IMR-90 (cell line): Measurements from ENCODE around the gene GOLGA6A. TPM values are rescaled to one million over a fixed set of nuclear protein-coding genes. Genes with fewer than 3 reads are reported as not detected.
A peak's percentile ranks its signal among the peaks of the same experiment; 100 is the strongest.

Experiments used
- ATAC-seq: fragments of 200-7000 bp; cut with Tn5 transposase; 2 replicates; pipeline ENCODE4 v1.9.1; 2020; ENCODE audit warnings: low read depth, mild to moderate bottlenecking, moderate library complexity
- BruUV-seq: library from RNA; stranded (reverse); fragments of 400-500 nt; replicated peaks from 2 replicates; lab custom pipeline; 2021; lab: Mats Ljungman, UMichigan
- CTCF ChIA-PET: fragments of 300-600 bp; formaldehyde crosslinking; extraction: SDS; loops from one replicate; lab custom pipeline; 2021; ENCODE audit warnings: antibody characterized with exemption; lab: Yijun Ruan, JAX
- POLR2A ChIA-PET: fragments of 300-600 bp; sonication (Branson Sonifier 250); formaldehyde crosslinking; loops from one replicate; lab custom pipeline; 2022; ENCODE audit warnings: antibody characterized with exemption; ENCODE audit not compliant: unreplicated experiment; lab: Charles Lee
- DNase-seq: peaks from one replicate; pipeline ENCODE4 v3.0.0; 2013
- H2AFZ ChIP-seq: replicated peaks from 2 replicates; pipeline ENCODE3; 2013; ENCODE audit warnings: low read length, mild to moderate bottlenecking; ENCODE audit not compliant: poor library complexity
- H2AK5ac ChIP-seq: 2 replicates; pipeline ENCODE4 v1.6.1; 2013; ENCODE audit warnings: low read depth, low read length, inconsistent platforms
- H2AK9ac ChIP-seq: replicated peaks from 2 replicates; pipeline ENCODE3; 2013; ENCODE audit warnings: mild to moderate bottlenecking, low read depth, low read length, moderate library complexity; ENCODE audit not compliant: poor library complexity
- H2BK120ac ChIP-seq: 2 replicates; pipeline ENCODE4 v1.6.1; 2013; ENCODE audit warnings: low read depth, low read length, inconsistent platforms
- H2BK15ac ChIP-seq: 3 replicates; pipeline ENCODE4 v1.6.1; 2013; ENCODE audit warnings: low read depth, low read length, inconsistent platforms
- H2BK20ac ChIP-seq: 2 replicates; pipeline ENCODE4 v1.6.1; 2013; ENCODE audit warnings: low read depth, mild to moderate bottlenecking, inconsistent platforms, low read length, moderate library complexity
- H2BK5ac ChIP-seq: 2 replicates; pipeline ENCODE4 v1.6.1; 2013; ENCODE audit warnings: mild to moderate bottlenecking, low read depth, low read length, inconsistent platforms; ENCODE audit not compliant: poor library complexity, severe bottlenecking
- H3K14ac ChIP-seq: replicated peaks from 2 replicates; pipeline ENCODE4 v1.6.1; 2013; ENCODE audit warnings: low read depth, low read length, inconsistent platforms
- H3K18ac ChIP-seq: 2 replicates; pipeline ENCODE4 v1.6.1; 2013; ENCODE audit warnings: low read depth, low read length, control low read depth
- H3K23ac ChIP-seq: 2 replicates; pipeline ENCODE4 v1.6.1; 2013; ENCODE audit warnings: low read depth, low read length, inconsistent platforms
- H3K27ac ChIP-seq: 2 replicates; pipeline ENCODE4 v1.5.1; 2013; ENCODE audit warnings: mild to moderate bottlenecking, control low read depth, low read length; ENCODE audit not compliant: insufficient read depth
- H3K27me3 ChIP-seq: 2 replicates; pipeline ENCODE4 v1.6.1; 2013; ENCODE audit warnings: low read length; ENCODE audit not compliant: control insufficient read depth, insufficient read depth
- H3K36me3 ChIP-seq: 2 replicates; pipeline ENCODE4 v1.6.1; 2013; ENCODE audit warnings: low read length, mixed read lengths; ENCODE audit not compliant: control insufficient read depth, insufficient read depth
- H3K4ac ChIP-seq: 2 replicates; pipeline ENCODE4 v1.6.1; 2013; ENCODE audit warnings: low read depth, low read length, inconsistent platforms
- H3K4me1 ChIP-seq: 2 replicates; pipeline ENCODE4 v1.6.1; 2013; ENCODE audit warnings: low read length, mixed read lengths; ENCODE audit not compliant: control insufficient read depth, insufficient read depth
- H3K4me2 ChIP-seq: 2 replicates; pipeline ENCODE4 v1.6.1; 2013; ENCODE audit warnings: low read depth, mild to moderate bottlenecking, control low read depth, low read length, moderate library complexity
- H3K4me3 ChIP-seq: 2 replicates; pipeline ENCODE4 v1.5.1; 2013; ENCODE audit warnings: low read depth, mild to moderate bottlenecking, control low read depth, low read length, moderate library complexity; ENCODE audit not compliant: insufficient read depth
- H3K56ac ChIP-seq: 2 replicates; pipeline ENCODE4 v1.6.1; 2013; ENCODE audit warnings: low read length, inconsistent platforms; ENCODE audit not compliant: insufficient read depth; ENCODE audit errors: extremely low read depth
- H3K79me1 ChIP-seq, 2 experiments: 2 replicates each; pipeline ENCODE4 v1.6.1; 2013; ENCODE audit warnings: low read length in 2 of 2, inconsistent platforms in 1 of 2, low read depth in 1 of 2
- H3K9ac ChIP-seq: 2 replicates; pipeline ENCODE4 v1.6.1; 2013; ENCODE audit warnings: low read depth, low read length, control low read depth
- H3K9me1 ChIP-seq: 2 replicates; pipeline ENCODE4 v1.6.1; 2013; ENCODE audit warnings: low read length, inconsistent platforms; ENCODE audit not compliant: insufficient read depth
- H3K9me3 ChIP-seq: 2 replicates; pipeline ENCODE4 v1.6.1; 2013; ENCODE audit warnings: low read length; ENCODE audit not compliant: control insufficient read depth, insufficient read depth
- H4K20me1 ChIP-seq: 2 replicates; pipeline ENCODE4 v1.6.1; 2013; ENCODE audit warnings: low read length, inconsistent platforms; ENCODE audit not compliant: insufficient read depth
- H4K5ac ChIP-seq: 2 replicates; pipeline ENCODE4 v1.6.1; 2013; ENCODE audit warnings: mild to moderate bottlenecking, low read depth, low read length, control low read depth
- H4K8ac ChIP-seq, 2 experiments: 2 replicates each; pipeline ENCODE4 v1.6.1; 2013; ENCODE audit warnings: low read depth in 2 of 2, low read length in 2 of 2, control low read depth in 1 of 2, inconsistent platforms in 1 of 2
- H4K91ac ChIP-seq: 2 replicates; pipeline ENCODE4 v1.6.1; 2013; ENCODE audit warnings: low read depth, low read length, inconsistent platforms; ENCODE audit not compliant: insufficient read depth
- BHLHE40 ChIP-seq: fragments of 150-350 bp; IDR thresholded peaks from 2 replicates; pipeline ENCODE4 v1.6.1; 2016; ENCODE audit warnings: mild to moderate bottlenecking, low read depth, low read length
- CEBPB ChIP-seq: IDR thresholded peaks from 2 replicates; pipeline ENCODE4 v1.6.1; 2012; ENCODE audit warnings: low read depth, low read length, improper control_type of control experiment
- CHD1 ChIP-seq: IDR thresholded peaks from 2 replicates; pipeline ENCODE4 v1.6.1; 2012; ENCODE audit warnings: low read depth, low read length, improper control_type of control experiment
- FOS ChIP-seq: fragments of 150-350 bp; IDR thresholded peaks from 2 replicates; pipeline ENCODE4 v1.6.1; 2016; ENCODE audit warnings: low read depth, low read length
- MAFK ChIP-seq: IDR thresholded peaks from 2 replicates; pipeline ENCODE4 v1.6.1; 2012; ENCODE audit warnings: low read depth, low read length, improper control_type of control experiment
- MAZ ChIP-seq: IDR thresholded peaks from 2 replicates; pipeline ENCODE4 v1.6.1; 2012; ENCODE audit warnings: low read depth, mild to moderate bottlenecking, low read length, improper control_type of control experiment, moderate library complexity, borderline replicate concordance
- MXI1 ChIP-seq: IDR thresholded peaks from 2 replicates; pipeline ENCODE4 v1.6.1; 2012; ENCODE audit warnings: low read depth, mild to moderate bottlenecking, low read length, moderate library complexity, borderline replicate concordance
- NFE2L2 ChIP-seq: fragments of 150-350 bp; IDR thresholded peaks from 2 replicates; pipeline ENCODE4 v1.6.1; 2016; ENCODE audit warnings: low read depth, mild to moderate bottlenecking, low read length
- POLR2A ChIP-seq: IDR thresholded peaks from 2 replicates; pipeline ENCODE4 v1.6.1; 2012; ENCODE audit warnings: mild to moderate bottlenecking, low read depth, low read length
- RAD21 ChIP-seq: IDR thresholded peaks from 2 replicates; pipeline ENCODE4 v1.6.1; 2012; ENCODE audit warnings: low read length, improper control_type of control experiment
- RCOR1 ChIP-seq: IDR thresholded peaks from 2 replicates; pipeline ENCODE4 v1.6.1; 2012; ENCODE audit warnings: mild to moderate bottlenecking, low read length, improper control_type of control experiment; ENCODE audit not compliant: insufficient replicate concordance
- RFX5 ChIP-seq: IDR thresholded peaks from 2 replicates; pipeline ENCODE4 v1.8.0; 2012; ENCODE audit warnings: low read depth, mild to moderate bottlenecking, low read length, moderate library complexity
- SMC3 ChIP-seq: fragments of 150-350 bp; IDR thresholded peaks from 2 replicates; pipeline ENCODE4 v1.6.1; 2016; ENCODE audit warnings: low read depth, mild to moderate bottlenecking, antibody characterized with exemption, low read length, moderate library complexity
- WGBS, 2 experiments: methylation state at CpG; one replicate each; pipeline versions ENCODE4 v1.1.5 to v1.1.7; 2013; ENCODE audit warnings: missing lambda C conversion rate in 2 of 2; ENCODE audit not compliant: insufficient read length in 1 of 2; ENCODE audit errors: extremely low coverage in 2 of 2; 5-methylcytosine and 5-hydroxymethylcytosine counted together
- dilution Hi-C: fragments of 300-500 bp; cut with HindIII; formaldehyde crosslinking; loops from one replicate; pipeline ENCODE4 v1.14.3; 2018; ENCODE audit warnings: low sequenced_read_pairs; ENCODE audit not compliant: unreplicated experiment
- in situ Hi-C: fragments of 300-500 bp; cut with MboI; formaldehyde crosslinking; loops from 3 replicates; pipeline ENCODE4 v1.14.3; 2019; ENCODE audit warnings: low sequenced_read_pairs, inconsistent platforms, mixed read lengths
- intact Hi-C: fragments of 100-400 bp; cut with micrococcal nuclease; formaldehyde crosslinking; loops from 2 replicates; pipeline ENCODE4 v1.10.0; 2022
- polyA plus RNA-seq, 3 experiments: library from polyadenylated mRNA; depleted of rRNA; stranded (reverse); fragments of >200 nt; gene quantifications; 2 replicates each; pipeline ENCODE4 v1.2.3, GENCODE V29; 2012; ENCODE audit warnings: low replicate concordance in 1 of 3
- total RNA-seq: library from RNA; depleted of rRNA; stranded (reverse); fragments of >200 nt; gene quantifications from 2 replicates; pipeline ENCODE4 v1.2.3, GENCODE V29; 2012
- TF ChIP-seq, protein P1 (sequence below): fragments of 150-350 bp; IDR thresholded peaks from 2 replicates; pipeline ENCODE4 v1.6.1; 2016; ENCODE audit warnings: low read depth, mild to moderate bottlenecking, low read length, moderate library complexity, borderline replicate concordance
- TF ChIP-seq, protein P2 (sequence below): conservative IDR thresholded peaks from 2 replicates; pipeline ENCODE4 v1.5.1; 2012; ENCODE audit warnings: mild to moderate bottlenecking, low read depth, low read length, improper control_type of control experiment
- TF ChIP-seq, protein P3 (sequence below): fragments of 150-350 bp; IDR thresholded peaks from 2 replicates; pipeline ENCODE4 v1.6.1; 2017; ENCODE audit warnings: mild to moderate bottlenecking, antibody characterized with exemption, low read length, low read depth

Gene GOLGA6A
- total and polyA plus RNA-seq, 2 of the 4 experiments (the other 2 are of a cell fraction), result not detected

DNA sequence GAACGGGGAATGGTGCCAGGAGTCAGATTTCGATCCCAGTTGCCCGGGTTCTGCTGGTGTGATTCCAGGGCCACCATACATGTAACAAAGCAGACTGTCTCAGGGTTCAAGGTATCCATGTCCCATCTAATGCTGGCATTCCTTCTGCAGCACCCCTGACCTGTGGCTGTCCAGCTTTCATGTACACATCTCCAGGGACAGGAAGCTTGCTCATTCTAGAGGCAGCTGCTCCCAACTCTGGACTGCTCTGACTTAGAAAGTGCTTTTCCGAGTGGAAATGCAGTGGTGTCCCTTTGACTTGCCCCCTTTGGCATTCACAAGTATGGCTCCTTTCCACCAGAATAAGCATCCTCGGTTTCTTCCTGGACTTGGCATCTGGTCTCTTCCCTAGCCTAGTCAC lies 56.9 kb downstream of the GOLGA6A start:
- H2AFZ ChIP-seq, result peak overlapping the region; percentile 57
- BruUV-seq, result no TSS peak
- DNase-seq (peak; percentile 61), ATAC-seq (peak; percentile 92)
- peaks cover 26% of the 10 kb centered on the region for H3K9me1 ChIP-seq
- H2BK5ac ChIP-seq, result peak overlapping the region; percentile 84
- peak overlapping the region; percentile 27; the same call in 1 of the 3 replicates for H2BK15ac ChIP-seq
- H3K27ac ChIP-seq, result peak overlapping the region; percentile 28; the same call in 1 of the 2 replicates
- H3K4ac ChIP-seq, result peak overlapping the region; percentile 66
- no peak overlapping the region for H4K5ac ChIP-seq
- no peak overlapping the region; the same call in 1 of the 2 replicates for H3K18ac ChIP-seq
- peak overlapping the region; percentile 18 to 73; a peak in 3 of 4 replicates for H4K8ac ChIP-seq
- intact Hi-C loops, result loop anchor here (5.0 kb wide), 1 partner anchor 33 kb away; the partner anchor contains the start of genes PML and STOML1
- H3K14ac ChIP-seq, result peak overlapping the region; percentile 86
- no peaks in the 10 kb centered on the region for H3K9me3 ChIP-seq
- peaks cover 23 to 69% of the 10 kb centered on the region in 2 experiments for H3K79me1 ChIP-seq
- H3K4me1 ChIP-seq, result peaks cover 14% of the 10 kb centered on the region
- peak overlapping the region; percentile 91 for H2AK9ac ChIP-seq
- H3K23ac ChIP-seq, result peak overlapping the region; percentile 80; the same call in 1 of the 2 replicates
- H3K4me3 ChIP-seq, result no peak overlapping the region
- no peak overlapping the region for H3K9ac ChIP-seq
- in situ Hi-C loops, result no loop called here
- H3K36me3 ChIP-seq, result peaks cover 37% of the 10 kb centered on the region
- H3K56ac ChIP-seq, result no peak overlapping the region
- no peak for TF ChIP-seq RCOR1
- TF ChIP-seq NFE2L2, result no peak
- TF ChIP-seq MAZ, result no peak
- TF ChIP-seq POLR2A, result no peak
- TF ChIP-seq MXI1, result no peak
- no peak for TF ChIP-seq FOS
- TF ChIP-seq RFX5, result no peak
- no peak for TF ChIP-seq CHD1
- TF ChIP-seq RAD21, result no peak
- no peak for TF ChIP-seq MAFK
- TF ChIP-seq, protein P1, sequence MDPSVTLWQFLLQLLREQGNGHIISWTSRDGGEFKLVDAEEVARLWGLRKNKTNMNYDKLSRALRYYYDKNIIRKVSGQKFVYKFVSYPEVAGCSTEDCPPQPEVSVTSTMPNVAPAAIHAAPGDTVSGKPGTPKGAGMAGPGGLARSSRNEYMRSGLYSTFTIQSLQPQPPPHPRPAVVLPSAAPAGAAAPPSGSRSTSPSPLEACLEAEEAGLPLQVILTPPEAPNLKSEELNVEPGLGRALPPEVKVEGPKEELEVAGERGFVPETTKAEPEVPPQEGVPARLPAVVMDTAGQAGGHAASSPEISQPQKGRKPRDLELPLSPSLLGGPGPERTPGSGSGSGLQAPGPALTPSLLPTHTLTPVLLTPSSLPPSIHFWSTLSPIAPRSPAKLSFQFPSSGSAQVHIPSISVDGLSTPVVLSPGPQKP, result no peak
- TF ChIP-seq BHLHE40, result no peak
- TF ChIP-seq, protein P2, sequence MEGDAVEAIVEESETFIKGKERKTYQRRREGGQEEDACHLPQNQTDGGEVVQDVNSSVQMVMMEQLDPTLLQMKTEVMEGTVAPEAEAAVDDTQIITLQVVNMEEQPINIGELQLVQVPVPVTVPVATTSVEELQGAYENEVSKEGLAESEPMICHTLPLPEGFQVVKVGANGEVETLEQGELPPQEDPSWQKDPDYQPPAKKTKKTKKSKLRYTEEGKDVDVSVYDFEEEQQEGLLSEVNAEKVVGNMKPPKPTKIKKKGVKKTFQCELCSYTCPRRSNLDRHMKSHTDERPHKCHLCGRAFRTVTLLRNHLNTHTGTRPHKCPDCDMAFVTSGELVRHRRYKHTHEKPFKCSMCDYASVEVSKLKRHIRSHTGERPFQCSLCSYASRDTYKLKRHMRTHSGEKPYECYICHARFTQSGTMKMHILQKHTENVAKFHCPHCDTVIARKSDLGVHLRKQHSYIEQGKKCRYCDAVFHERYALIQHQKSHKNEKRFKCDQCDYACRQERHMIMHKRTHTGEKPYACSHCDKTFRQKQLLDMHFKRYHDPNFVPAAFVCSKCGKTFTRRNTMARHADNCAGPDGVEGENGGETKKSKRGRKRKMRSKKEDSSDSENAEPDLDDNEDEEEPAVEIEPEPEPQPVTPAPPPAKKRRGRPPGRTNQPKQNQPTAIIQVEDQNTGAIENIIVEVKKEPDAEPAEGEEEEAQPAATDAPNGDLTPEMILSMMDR, result no peak
- TF ChIP-seq, protein P3, sequence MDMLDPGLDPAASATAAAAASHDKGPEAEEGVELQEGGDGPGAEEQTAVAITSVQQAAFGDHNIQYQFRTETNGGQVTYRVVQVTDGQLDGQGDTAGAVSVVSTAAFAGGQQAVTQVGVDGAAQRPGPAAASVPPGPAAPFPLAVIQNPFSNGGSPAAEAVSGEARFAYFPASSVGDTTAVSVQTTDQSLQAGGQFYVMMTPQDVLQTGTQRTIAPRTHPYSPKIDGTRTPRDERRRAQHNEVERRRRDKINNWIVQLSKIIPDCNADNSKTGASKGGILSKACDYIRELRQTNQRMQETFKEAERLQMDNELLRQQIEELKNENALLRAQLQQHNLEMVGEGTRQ, result no peak
- TF ChIP-seq CEBPB, result no peak
- no peak for TF ChIP-seq SMC3
- peaks cover 22% of the 10 kb centered on the region; the same call in 1 of the 2 replicates for H4K20me1 ChIP-seq
- WGBS, 2 experiments, result 54% methylated on average over 4 of the region's 5 CpGs; no CpG with 5 or more reads in 1 of the 2 experiments
- no peaks in the 10 kb centered on the region for H3K27me3 ChIP-seq
- H3K4me2 ChIP-seq, result no peak overlapping the region
- POLR2A ChIA-PET, result no interaction called here
- CTCF ChIA-PET, result no interaction called here
- H2BK20ac ChIP-seq, result peak overlapping the region; percentile 51; the same call in 1 of the 2 replicates
- H4K91ac ChIP-seq, result peak overlapping the region; percentile 56; the same call in 1 of the 2 replicates
- H2BK120ac ChIP-seq, result peak overlapping the region; percentile 59; the same call in 1 of the 2 replicates
- dilution Hi-C loops, result no loop called here
- peak overlapping the region; percentile 74; the same call in 1 of the 2 replicates for H2AK5ac ChIP-seq
